NAMALWA (cell line): Measurements from ENCODE around the gene OOSP4B.
A peak's percentile ranks its signal among the peaks of the same experiment; 100 is the strongest.
"Not testable (repeated sequence)": the region's sequence is repeated elsewhere in the genome, so short reads cannot be mapped to it uniquely, and the experiment has no call there.

Source experiments
- DNase-seq: peaks from one replicate; pipeline ENCODE4 v3.0.0-alpha.2; 2015; ENCODE audit warnings: low spot score

The OOSP4B gene

DNA sequence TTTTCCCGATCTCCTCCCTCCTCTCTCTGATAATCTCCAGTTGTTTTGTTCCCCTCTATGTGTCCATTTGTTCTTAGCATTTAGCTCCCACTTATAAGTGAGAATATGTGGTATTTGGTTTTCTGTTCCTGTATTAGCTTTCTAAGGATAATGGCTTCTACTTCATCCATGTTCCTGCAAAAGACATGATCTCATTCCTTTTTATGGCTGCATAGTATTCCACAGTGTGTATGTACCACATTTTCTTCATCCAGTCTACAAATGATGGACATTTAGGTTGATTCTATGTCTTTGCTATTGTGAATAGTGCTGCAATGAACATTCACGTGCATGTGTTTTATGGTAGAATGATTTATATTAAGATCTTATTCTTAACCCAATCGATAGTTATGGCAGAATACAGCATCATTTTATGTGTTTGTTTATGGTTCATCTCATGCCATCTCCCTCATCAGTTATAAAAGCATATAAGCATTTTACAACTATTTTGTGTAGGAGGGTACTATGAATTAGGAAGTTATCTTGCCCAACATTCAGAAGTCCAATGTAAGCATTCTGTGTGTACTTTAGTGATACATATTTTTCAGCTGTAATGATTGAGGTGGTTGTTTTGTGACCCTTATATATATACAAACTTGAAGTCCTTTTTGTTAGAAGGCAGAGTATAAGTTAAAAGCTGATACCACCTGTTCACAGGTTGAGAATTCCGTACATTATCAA is 42.7 kb downstream of the OOSP4B start:
- DNase-seq = no peak

- DNase-seq = peak; percentile 12
These were observed 47.1 kb downstream of the OOSP4B start for GRCh38 chr11:60064111-60064510.

DNA sequence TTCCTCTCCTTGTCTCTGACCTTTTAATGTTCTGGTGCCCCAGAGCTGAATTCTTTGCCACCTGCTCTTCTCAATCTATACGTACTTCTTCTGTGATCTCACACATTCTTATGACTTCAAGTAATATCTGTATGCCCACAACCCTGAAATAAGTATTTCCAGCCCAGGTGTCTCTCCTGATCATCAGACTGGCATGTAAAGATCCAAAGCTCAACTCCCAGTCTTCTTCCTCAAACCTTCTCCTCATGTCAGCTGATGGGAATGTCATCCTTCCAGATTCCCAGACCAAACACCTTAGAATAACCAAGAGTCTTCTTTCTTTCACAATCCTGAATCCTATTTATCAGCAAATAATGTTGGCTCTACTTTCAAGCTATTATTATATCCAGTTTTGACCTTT is 48.8 kb downstream of the OOSP4B start:
- no peak for DNase-seq

GRCh38 chr11:60069450-60069849 is 52.5 kb downstream of the OOSP4B start:
- DNase-seq = no peak

DNA sequence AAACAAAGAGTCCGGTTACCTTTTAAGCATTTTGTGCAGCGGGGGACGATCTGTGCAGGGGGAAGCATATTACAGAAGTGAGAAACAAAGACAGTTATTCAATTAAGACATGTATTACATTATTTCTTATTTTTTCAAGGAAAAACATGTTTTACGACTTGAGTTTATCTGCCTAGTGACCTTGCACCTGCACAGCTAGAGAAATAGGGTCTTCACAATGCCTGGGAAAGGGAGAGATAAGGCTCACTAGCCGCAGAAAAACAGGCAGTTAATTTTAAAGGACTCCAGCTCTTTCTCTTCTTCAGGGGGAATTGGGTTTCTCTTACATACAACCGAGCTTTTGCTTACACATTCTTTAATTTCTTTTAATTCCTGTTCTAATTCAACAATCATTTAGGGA is 54.7 kb downstream of the OOSP4B start:
- not testable (repeated sequence) for DNase-seq

DNA sequence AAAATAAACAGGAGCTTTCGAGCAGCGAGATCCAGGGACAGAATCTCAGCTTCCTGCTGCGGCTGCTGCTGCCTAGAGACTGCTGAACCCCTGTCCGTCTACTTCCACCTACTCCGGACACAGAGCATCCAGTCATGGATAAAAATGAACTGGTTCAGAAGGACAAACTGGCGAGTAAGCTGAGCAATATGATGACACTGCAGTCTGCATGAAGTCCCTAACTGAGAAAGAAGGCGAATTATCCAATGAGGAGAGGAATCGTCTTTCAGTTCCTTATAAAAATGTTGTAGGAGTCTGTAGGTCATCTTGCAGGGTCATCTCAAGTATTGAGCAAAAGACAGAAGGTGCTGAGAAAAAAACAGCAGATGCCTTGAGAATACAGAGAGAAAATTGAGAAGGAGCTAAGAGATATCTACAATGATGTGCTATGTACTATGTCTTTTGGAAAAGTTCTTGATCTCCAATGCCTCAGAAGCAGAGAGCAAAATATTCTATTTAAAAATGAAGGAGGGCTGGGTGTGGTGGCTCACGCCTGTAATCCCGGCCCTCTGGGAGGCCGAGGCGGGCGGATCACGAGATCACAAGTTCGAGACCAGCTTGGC is 60.3 kb downstream of the OOSP4B start:
- no peak for DNase-seq

GRCh38 chr11:60077981-60078380 is 61.0 kb downstream of the OOSP4B start:
- DNase-seq = no peak

DNA sequence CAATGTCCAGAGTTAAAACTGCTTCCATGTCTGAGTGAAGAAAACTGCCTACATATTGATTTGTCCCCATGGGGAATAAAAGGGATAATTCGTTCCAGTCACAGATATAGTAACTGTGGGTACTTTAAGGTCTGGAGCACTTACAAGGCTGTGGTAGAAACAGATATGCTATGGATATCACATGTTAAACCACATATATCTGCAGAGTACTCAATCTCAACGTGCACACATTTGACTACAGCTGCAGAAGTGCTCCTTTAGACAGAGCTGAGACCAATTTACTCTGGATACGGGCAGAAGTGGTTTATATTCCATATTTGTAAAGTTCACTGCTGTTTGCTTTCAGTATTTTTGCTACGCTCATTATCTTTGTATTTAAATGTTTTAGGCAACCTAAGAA is 61.8 kb downstream of the OOSP4B start:
- DNase-seq = no peak

DNA sequence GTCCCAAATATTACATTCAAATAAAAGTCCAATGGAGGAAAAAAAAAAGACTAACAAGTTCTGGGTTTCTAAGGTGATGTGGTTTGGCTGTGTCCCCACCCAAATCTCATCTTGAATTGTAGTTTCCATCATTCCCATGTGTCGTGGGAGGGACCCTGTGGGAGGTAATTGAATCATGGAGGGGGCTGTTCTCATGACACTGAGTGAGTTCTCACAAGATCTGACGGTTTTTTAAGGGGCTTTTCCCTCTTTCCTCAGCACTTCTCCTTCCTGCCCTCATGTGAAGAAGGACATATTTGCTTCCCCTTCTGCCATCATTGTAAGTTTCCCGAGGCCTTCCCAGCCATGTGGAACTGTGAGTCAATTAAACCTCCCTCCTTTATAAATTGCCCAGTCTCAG is 63.6 kb downstream of the OOSP4B start:
- no peak for DNase-seq
